Endothelial cell of umbilical vein (primary cell): ENCODE results near the gene BNC2. TPM values are rescaled to one million over a fixed set of nuclear protein-coding genes. Genes with fewer than 3 reads are reported as not detected.

ENCODE experiments used
- BruUV-seq: library from RNA; stranded (reverse); fragments of 400-500 nt; replicated peaks from 2 replicates; lab custom pipeline; 2021; lab: Mats Ljungman, UMichigan
- CTCF ChIA-PET: fragments of 300-600, 350-600 bp; sonication (Branson Sonifier 250); formaldehyde crosslinking; loops from one replicate; lab custom pipeline; 2021; ENCODE audit warnings: antibody characterized with exemption, inconsistent platforms; lab: Charles Lee
- POLR2A ChIA-PET: fragments of 300-600, 350-600 bp; sonication (Branson Sonifier 250); formaldehyde crosslinking; loops from one replicate; lab custom pipeline; 2021; ENCODE audit warnings: antibody characterized with exemption, inconsistent platforms; lab: Charles Lee
- DNase-seq: peaks from one replicate; pipeline ENCODE4 v3.0.0-alpha.2; 2011; ENCODE audit warnings: low read depth, low spot score
- FAIRE-seq: peaks from 2 replicates; lab custom pipeline; 2011; peaks lifted over from hg19 to GRCh38; lab: Jason Lieb, UNC
- H2AFZ ChIP-seq: 2 replicates; pipeline ENCODE4 v1.6.0; 2012; ENCODE audit warnings: low read depth, low read length, control low read depth, inconsistent platforms
- H3K27ac ChIP-seq: 2 replicates; pipeline ENCODE4 v1.5.1; 2011; ENCODE audit warnings: low read depth, mild to moderate bottlenecking, control low read depth, low read length, moderate library complexity; ENCODE audit not compliant: insufficient read depth
- H3K27me3 ChIP-seq, 2 experiments: 2 replicates each; pipeline versions ENCODE4 v1.6.0 to v1.6.1; 2011; ENCODE audit warnings: low read length in 2 of 2, mixed read lengths in 1 of 2; ENCODE audit not compliant: control insufficient read depth in 2 of 2, insufficient read depth in 2 of 2
- H3K36me3 ChIP-seq, 2 experiments: 2 replicates in 1 of 2; 3 replicates in 1 of 2; pipeline ENCODE4 v1.5.1; 2011; ENCODE audit warnings: low read length in 2 of 2, mild to moderate bottlenecking in 1 of 2, moderate library complexity in 1 of 2; ENCODE audit not compliant: control insufficient read depth in 2 of 2, insufficient read depth in 2 of 2; ENCODE audit errors: extremely low read depth in 1 of 2
- H3K4me1 ChIP-seq: 3 replicates; pipeline ENCODE4 v1.5.1; 2011; ENCODE audit warnings: mild to moderate bottlenecking, low read length; ENCODE audit not compliant: control insufficient read depth, insufficient read depth; ENCODE audit errors: extremely low read depth
- H3K4me2 ChIP-seq: 2 replicates; pipeline ENCODE4 v1.6.1; 2011; ENCODE audit warnings: low read length, control low read depth, mixed read lengths; ENCODE audit not compliant: insufficient read depth
- H3K4me3 ChIP-seq, 3 experiments: fragments of 200-600 bp in 1 of 3; sonication (generic), shearing (Covaris generic) in 1 of 3; replicated peaks in 1 of 3; 2 replicates each; pipeline ENCODE4 v1.5.1; 2011 to 2016; ENCODE audit warnings: control low read depth in 3 of 3, low read length in 3 of 3, mild to moderate bottlenecking in 2 of 3, inconsistent platforms in 1 of 3, low read depth in 1 of 3, moderate library complexity in 1 of 3; ENCODE audit not compliant: insufficient read depth in 1 of 3
- H3K79me2 ChIP-seq: 2 replicates; pipeline ENCODE4 v1.6.0; 2012; ENCODE audit warnings: low read length, inconsistent platforms; ENCODE audit not compliant: control insufficient read depth, insufficient read depth
- H3K9ac ChIP-seq: replicated peaks from 2 replicates; pipeline ENCODE3; 2011; ENCODE audit warnings: low read length, control low read depth; ENCODE audit not compliant: insufficient read depth; ENCODE audit errors: extremely low read depth
- H3K9me1 ChIP-seq: replicated peaks from 3 replicates; pipeline ENCODE4 v1.6.0; 2011; ENCODE audit warnings: mild to moderate bottlenecking, low read length; ENCODE audit not compliant: control insufficient read depth, insufficient read depth; ENCODE audit errors: extremely low read depth
- H3K9me3 ChIP-seq: replicated peaks from 2 replicates; pipeline ENCODE4 v1.5.1; 2012; ENCODE audit warnings: low read length, inconsistent platforms; ENCODE audit not compliant: control insufficient read depth, insufficient read depth
- H4K20me1 ChIP-seq: replicated peaks from 2 replicates; pipeline ENCODE3; 2011; ENCODE audit warnings: mild to moderate bottlenecking, low read length; ENCODE audit not compliant: control insufficient read depth, insufficient read depth; ENCODE audit errors: extremely low read depth
- CTCF ChIP-seq, 2 donors: IDR thresholded peaks; 1 replicate in 1 of 2; 2 replicates in 1 of 2; pipeline ENCODE4 v1.5.1; 2011; ENCODE audit warnings: low read length in 2 of 2, mild to moderate bottlenecking in 2 of 2, moderate library complexity in 2 of 2, control low read depth in 1 of 2, inconsistent platforms in 1 of 2, low read depth in 1 of 2; ENCODE audit not compliant: insufficient read depth in 1 of 2; ENCODE audit errors: extremely low read depth in 1 of 2
- EZH2 ChIP-seq: IDR thresholded peaks from 2 replicates; pipeline ENCODE4 v1.6.1; 2012; ENCODE audit warnings: borderline replicate concordance, low read depth, mild to moderate bottlenecking, moderate library complexity, low read length, inconsistent platforms; ENCODE audit not compliant: severe bottlenecking
- FOS ChIP-seq: IDR thresholded peaks from 2 replicates; pipeline ENCODE4 v1.6.1; 2011; ENCODE audit warnings: mild to moderate bottlenecking, low read length, moderate library complexity, borderline replicate concordance; ENCODE audit not compliant: insufficient read depth
- GATA2 ChIP-seq: IDR thresholded peaks from 2 replicates; pipeline ENCODE4 v1.7.0; 2011; ENCODE audit warnings: low read depth, mild to moderate bottlenecking, moderate library complexity, mixed read lengths, low read length; ENCODE audit not compliant: insufficient read length, insufficient read depth
- JUN ChIP-seq: IDR thresholded peaks from 2 replicates; pipeline ENCODE4 v1.6.1; 2011; ENCODE audit warnings: borderline replicate concordance, low read depth; ENCODE audit not compliant: insufficient read length, insufficient read depth
- MAX ChIP-seq: IDR thresholded peaks from 2 replicates; pipeline ENCODE4 v1.6.1; 2011; ENCODE audit not compliant: insufficient read depth, insufficient read length
- MYC ChIP-seq: IDR thresholded peaks from one replicate; pipeline ENCODE4 v1.6.1; 2011; ENCODE audit warnings: mild to moderate bottlenecking, low read depth, low read length
- POLR2A ChIP-seq: IDR thresholded peaks from 2 replicates; pipeline ENCODE4 v1.6.1; 2012; ENCODE audit warnings: low read depth, mild to moderate bottlenecking, control low read depth, low read length
- POLR2AphosphoS5 ChIP-seq: IDR thresholded peaks from 2 replicates; pipeline ENCODE4 v1.6.1; 2012; ENCODE audit warnings: low read depth, mild to moderate bottlenecking, control low read depth, low read length, moderate library complexity; ENCODE audit not compliant: insufficient read depth
- dilution Hi-C: fragments of 300-500 bp; cut with MboI; formaldehyde crosslinking; loops from one replicate; pipeline ENCODE4 v1.15.0; 2019; ENCODE audit warnings: low sequenced_read_pairs; ENCODE audit not compliant: extremely low pct_ligation_motif_present
- intact Hi-C: fragments of 100-400 bp; cut with micrococcal nuclease; formaldehyde crosslinking; loops from one replicate; pipeline ENCODE4 v1.10.0; 2022
- polyA plus RNA-seq, 4 experiments: library from polyadenylated mRNA; depleted of rRNA in 3 of 4; stranded (reverse) in 3 of 4; unstranded in 1 of 4; fragments of >200 nt; gene quantifications; 2 replicates each; pipeline versions ENCODE4 v1.2.1 to v1.2.3, GENCODE V29; 2011 to 2012; ENCODE audit warnings: missing spikeins in 1 of 4
- total RNA-seq: library from RNA; stranded (reverse); gene quantifications from 2 replicates; pipeline ENCODE4 v1.2.3, GENCODE V29; 2021

Gene BNC2
- total and polyA plus RNA-seq, 2 donors (not counting 3 experiments of a cell fraction or from before 2014, with no cell fraction given): 12.1 to 34.3 TPM

GRCh38 chr9:16436545-16436944, 433.9 kb downstream of the BNC2 start:
- no TSS peak for BruUV-seq
- H4K20me1 ChIP-seq: no peaks in the 10 kb centered on the region
- H3K9me3 ChIP-seq: no peaks in the 10 kb centered on the region
- ChIA-PET CTCF (no interaction called here), POLR2A (no interaction called here)
- dilution Hi-C loops: no loop called here
- intact Hi-C loops: no loop called here
- peaks cover 2 to 7% of the 10 kb centered on the region in 2 experiments for H3K36me3 ChIP-seq
- FAIRE-seq: no peak
- TF ChIP-seq FOS: no peak
- no peak for TF ChIP-seq MAX
- no peak for TF ChIP-seq MYC
- TF ChIP-seq EZH2: no peak
- no peak for TF ChIP-seq POLR2A
- TF ChIP-seq CTCF (IDR thresholded peaks at IDR 0.05; ENCODE audit: extremely low read depth in 1 of 2, insufficient read depth in 1 of 2, low read depth in 1 of 2, low read length in 2 of 2): no peak
- no peak for TF ChIP-seq GATA2
- no peak for TF ChIP-seq POLR2AphosphoS5
- TF ChIP-seq JUN: no peak
- no peak overlapping the region for H2AFZ ChIP-seq
- H3K4me1 ChIP-seq: no peaks in the 10 kb centered on the region
- no peaks in the 10 kb centered on the region for H3K9me1 ChIP-seq
- H3K27me3 ChIP-seq: no peaks in the 10 kb centered on the region
- H3K79me2 ChIP-seq: no peaks in the 10 kb centered on the region
- no peak overlapping the region for H3K9ac ChIP-seq
- no peak overlapping the region for H3K27ac ChIP-seq
- no peak for DNase-seq
- no peak overlapping the region for H3K4me2 ChIP-seq
- no peak overlapping the region for H3K4me3 ChIP-seq
